Cardiac muscle cell (in vitro differentiated cells and primary cell): ENCODE measurements around the gene THUMPD3. TPM values are rescaled to one million over a fixed set of nuclear protein-coding genes. Genes with fewer than 3 reads are reported as not detected.

Experiments used
- DNase-seq, 2 donors: peaks; one replicate each; pipeline versions ENCODE4 v3.0.0 to v3.0.0-alpha.2; 2010 to 2017; ENCODE audit warnings: low read depth in 1 of 2, low spot score in 1 of 2
- H3K27ac ChIP-seq: fragments of 200-600 bp; sonication (generic); 2 replicates; pipeline ENCODE4 v1.5.1; 2016
- H3K27me3 ChIP-seq: fragments of 200-600 bp; sonication (generic); 2 replicates; pipeline ENCODE4 v1.6.0; 2016; ENCODE audit warnings: control low read depth
- H3K36me3 ChIP-seq: fragments of 200-600 bp; sonication (generic); 2 replicates; pipeline ENCODE4 v1.5.1; 2016; ENCODE audit warnings: control low read depth
- H3K4me1 ChIP-seq: fragments of 200-600 bp; sonication (generic); 2 replicates; pipeline ENCODE4 v1.8.1; 2017; ENCODE audit warnings: low read depth, mild to moderate bottlenecking, mixed run types
- H3K4me3 ChIP-seq: fragments of 200-600 bp; sonication (generic); 2 replicates; pipeline ENCODE4 v1.5.1; 2016; ENCODE audit warnings: mild to moderate bottlenecking
- H3K9me3 ChIP-seq: fragments of 200-600 bp; sonication (generic); 2 replicates; pipeline ENCODE4 v1.5.1; 2017; ENCODE audit warnings: low read depth, mild to moderate bottlenecking, control low read depth
- polyA plus RNA-seq: library from polyadenylated mRNA; unstranded; fragments of >200 nt; fragmentation: Nextera tagmentation; extraction: Ambion mirVana; gene quantifications from 2 replicates; pipeline ENCODE4 v1.2.1, GENCODE V29; 2016
- total RNA-seq: library from RNA; depleted of rRNA; stranded (reverse); fragments of >200 nt; gene quantifications from 2 replicates; pipeline ENCODE4 v1.2.3, GENCODE V29; 2016
- TF ChIP-seq, protein P1 (sequence below): IDR thresholded peaks from 2 replicates; pipeline ENCODE4 v1.5.1; 2012; ENCODE audit warnings: low read depth, mild to moderate bottlenecking, low read length

Gene THUMPD3
- total and polyA plus RNA-seq, 2 experiments from 2014 or later = 24.5 to 33.6 TPM

DNA sequence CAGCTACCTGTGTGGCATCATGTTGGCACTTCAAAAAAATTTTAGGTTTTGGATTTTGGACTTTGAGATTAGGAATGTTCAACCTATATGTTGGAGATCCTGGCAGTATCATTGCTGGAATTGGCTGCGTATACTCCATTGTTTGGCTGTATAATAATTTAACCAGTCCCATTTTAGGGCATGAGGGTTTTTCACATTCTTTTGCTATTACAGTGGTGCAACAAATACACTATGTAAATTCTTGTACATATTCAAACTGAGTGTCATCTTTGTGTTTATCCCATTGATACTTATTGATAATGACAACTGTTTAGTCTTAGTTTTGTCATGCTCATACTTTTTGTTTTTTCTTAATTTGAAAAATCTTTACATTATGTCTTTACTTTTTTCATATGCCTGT is 6.7 kb downstream of the THUMPD3 start:
- no peaks in the 10 kb centered on the region for H3K9me3 ChIP-seq
- H3K36me3 ChIP-seq = peaks cover 66% of the 10 kb centered on the region
- H3K27ac ChIP-seq = no peak overlapping the region
- H3K4me3 ChIP-seq = no peak overlapping the region
- H3K4me1 ChIP-seq = no peaks in the 10 kb centered on the region
- no peak for DNase-seq
- TF ChIP-seq, protein P1, sequence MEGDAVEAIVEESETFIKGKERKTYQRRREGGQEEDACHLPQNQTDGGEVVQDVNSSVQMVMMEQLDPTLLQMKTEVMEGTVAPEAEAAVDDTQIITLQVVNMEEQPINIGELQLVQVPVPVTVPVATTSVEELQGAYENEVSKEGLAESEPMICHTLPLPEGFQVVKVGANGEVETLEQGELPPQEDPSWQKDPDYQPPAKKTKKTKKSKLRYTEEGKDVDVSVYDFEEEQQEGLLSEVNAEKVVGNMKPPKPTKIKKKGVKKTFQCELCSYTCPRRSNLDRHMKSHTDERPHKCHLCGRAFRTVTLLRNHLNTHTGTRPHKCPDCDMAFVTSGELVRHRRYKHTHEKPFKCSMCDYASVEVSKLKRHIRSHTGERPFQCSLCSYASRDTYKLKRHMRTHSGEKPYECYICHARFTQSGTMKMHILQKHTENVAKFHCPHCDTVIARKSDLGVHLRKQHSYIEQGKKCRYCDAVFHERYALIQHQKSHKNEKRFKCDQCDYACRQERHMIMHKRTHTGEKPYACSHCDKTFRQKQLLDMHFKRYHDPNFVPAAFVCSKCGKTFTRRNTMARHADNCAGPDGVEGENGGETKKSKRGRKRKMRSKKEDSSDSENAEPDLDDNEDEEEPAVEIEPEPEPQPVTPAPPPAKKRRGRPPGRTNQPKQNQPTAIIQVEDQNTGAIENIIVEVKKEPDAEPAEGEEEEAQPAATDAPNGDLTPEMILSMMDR = no peak
- H3K27me3 ChIP-seq = no peaks in the 10 kb centered on the region

DNA sequence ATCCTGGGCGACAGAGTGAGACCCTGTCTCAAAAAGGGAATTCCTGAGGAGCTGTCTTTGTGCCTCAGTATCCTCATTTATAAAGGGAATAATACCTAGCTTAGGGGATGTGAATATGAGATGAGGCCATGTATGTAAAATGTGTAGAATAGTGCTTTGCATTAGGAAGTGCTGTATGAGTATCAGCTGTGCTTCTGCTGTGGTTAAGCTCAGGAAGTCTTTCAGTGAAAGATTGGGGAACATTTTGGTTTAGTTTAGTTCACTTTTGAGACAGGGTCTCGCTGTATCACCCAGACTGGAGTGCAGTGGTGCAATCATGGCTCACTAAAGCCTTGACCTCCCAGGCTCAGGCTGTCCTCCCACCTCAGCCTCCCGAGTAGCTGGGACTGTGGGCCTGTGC is 10.6 kb downstream of the THUMPD3 start:
- no peak for DNase-seq
- Histone ChIP-seq H3K4me3 (no peak overlapping the region), H3K27ac (no peak overlapping the region), H3K27me3 (no peaks in the 10 kb centered on the region), H3K4me1 (no peaks in the 10 kb centered on the region), H3K9me3 (no peaks in the 10 kb centered on the region), H3K36me3 (peaks cover 60% of the 10 kb centered on the region)
- TF ChIP-seq, protein P1 = no peak

DNA sequence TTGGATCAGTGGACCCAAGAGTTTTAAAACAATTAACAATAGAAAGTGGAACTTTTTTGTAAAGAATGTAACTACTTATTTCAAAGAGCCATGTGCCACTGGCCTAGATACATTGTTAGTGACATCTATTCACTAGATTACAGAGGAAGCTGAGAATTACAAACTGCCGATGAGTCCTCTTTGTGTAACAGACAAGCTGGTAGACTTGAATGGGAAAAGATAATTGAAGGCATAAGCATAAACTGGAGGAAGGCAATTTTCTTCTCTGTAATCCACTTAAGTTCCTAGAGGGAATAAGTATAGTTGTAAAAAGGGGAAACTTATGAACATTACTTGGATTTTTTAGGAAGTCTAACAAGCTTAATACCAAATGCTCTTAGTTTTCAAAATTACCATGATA is 15.1 kb downstream of the THUMPD3 start:
- Histone ChIP-seq H3K4me1 (no peaks in the 10 kb centered on the region), H3K36me3 (peaks cover 49% of the 10 kb centered on the region), H3K27me3 (no peaks in the 10 kb centered on the region), H3K9me3 (no peaks in the 10 kb centered on the region), H3K27ac (no peak overlapping the region), H3K4me3 (no peak overlapping the region)
- no peak for DNase-seq
- TF ChIP-seq, protein P1 = no peak

DNA sequence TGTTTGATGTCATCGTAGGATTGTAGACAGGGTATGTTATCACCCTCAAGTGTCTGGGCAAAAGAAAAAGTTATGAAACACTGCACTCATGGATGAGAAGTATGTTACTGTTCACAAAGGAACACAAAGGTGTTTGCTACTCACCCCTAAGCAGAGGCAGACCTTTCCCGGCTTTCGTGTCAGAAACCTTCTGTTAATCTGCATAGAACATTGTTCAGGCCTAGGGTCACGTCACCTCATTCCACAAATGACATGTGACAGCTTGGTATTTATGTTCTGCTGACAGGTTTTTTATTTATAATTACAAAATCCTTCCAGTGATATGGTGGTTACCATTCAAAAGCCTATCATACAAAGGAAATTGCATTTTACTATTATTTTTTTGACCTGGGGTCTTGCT is 16.5 kb downstream of the THUMPD3 start:
- DNase-seq = no peak
- H3K4me3 ChIP-seq = no peak overlapping the region
- no peak overlapping the region for H3K27ac ChIP-seq
- H3K9me3 ChIP-seq = no peaks in the 10 kb centered on the region
- H3K4me1 ChIP-seq = no peaks in the 10 kb centered on the region
- H3K36me3 ChIP-seq = peaks cover 54% of the 10 kb centered on the region
- TF ChIP-seq, protein P1 = no peak
- H3K27me3 ChIP-seq = no peaks in the 10 kb centered on the region

DNA sequence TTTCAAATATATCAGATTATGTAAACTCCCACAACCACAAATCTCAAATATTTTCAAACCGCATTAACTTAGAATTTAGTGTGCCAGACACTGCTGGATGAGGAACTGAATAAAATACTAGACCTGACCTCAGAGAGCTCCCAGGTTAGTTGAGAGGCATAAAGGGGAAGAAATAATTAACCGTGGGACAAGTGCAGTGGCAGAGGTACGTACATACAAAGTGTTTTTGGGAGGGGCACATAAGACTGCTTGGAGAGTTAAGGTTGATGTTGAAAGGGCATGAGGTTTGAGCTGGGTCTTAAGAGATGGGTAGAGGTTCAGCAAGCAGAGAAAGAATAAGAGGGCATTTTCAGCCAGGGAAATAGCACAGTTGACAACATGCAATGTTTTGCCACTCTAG is 17.2 kb downstream of the THUMPD3 start:
- Histone ChIP-seq H3K9me3 (no peaks in the 10 kb centered on the region), H3K36me3 (peaks cover 59% of the 10 kb centered on the region), H3K27me3 (no peaks in the 10 kb centered on the region), H3K4me3 (no peak overlapping the region), H3K4me1 (no peaks in the 10 kb centered on the region), H3K27ac (no peak overlapping the region)
- no peak for DNase-seq
- TF ChIP-seq, protein P1 = no peak
